OCI-LY3 (cell line): ENCODE results near the gene VPS50.

Experiments used
- H2AFZ ChIP-seq: fragments of 200-600, 300-600 bp; shearing (Covaris generic); 2 replicates; pipeline ENCODE4 v1.6.0; 2014; ENCODE audit warnings: antibody characterized with exemption, low read depth, low read length
- H3K27ac ChIP-seq: fragments of 200-600, 300-600 bp; sonication (generic); 2 replicates; pipeline ENCODE4 v1.5.1; 2014; ENCODE audit warnings: mild to moderate bottlenecking, low read length, moderate library complexity, mixed read lengths
- H3K27me3 ChIP-seq: fragments of 200-600, 300-600 bp; sonication (generic); 2 replicates; pipeline ENCODE4 v1.6.1; 2014; ENCODE audit warnings: low read depth, low read length, mixed read lengths
- H3K36me3 ChIP-seq: fragments of 200-600, 300-600 bp; sonication (generic); replicated peaks from 2 replicates; pipeline ENCODE3; 2014; ENCODE audit warnings: low read depth, low read length, mixed read lengths
- H3K4me1 ChIP-seq: fragments of 300-600, 200-600 bp; sonication (generic); 2 replicates; pipeline ENCODE4 v1.6.1; 2014; ENCODE audit warnings: low read length, mixed read lengths
- H3K4me2 ChIP-seq: fragments of 200-600, 300-600 bp; sonication (generic); 2 replicates; pipeline ENCODE4 v1.6.1; 2014; ENCODE audit warnings: low read length, mixed read lengths
- H3K4me3 ChIP-seq: fragments of 300-600, 200-600 bp; sonication (generic); 2 replicates; pipeline ENCODE4 v1.5.1; 2014; ENCODE audit warnings: antibody characterized with exemption, mild to moderate bottlenecking, low read length, moderate library complexity
- H3K79me2 ChIP-seq: fragments of 300-600, 200-600 bp; shearing (Covaris generic); 2 replicates; pipeline ENCODE4 v1.6.1; 2014; ENCODE audit warnings: mild to moderate bottlenecking, low read length, mixed read lengths
- H3K9ac ChIP-seq: fragments of 300-600, 200-600 bp; shearing (Covaris generic); 2 replicates; pipeline ENCODE4 v1.6.0; 2014; ENCODE audit warnings: mild to moderate bottlenecking, low read length, moderate library complexity
- H3K9me3 ChIP-seq: fragments of 200-600, 300-600 bp; shearing (Covaris generic); 2 replicates; pipeline ENCODE4 v1.6.1; 2014; ENCODE audit warnings: low read length, mixed read lengths; ENCODE audit not compliant: insufficient read depth
- H4K20me1 ChIP-seq: fragments of 200-600, 300-600 bp; sonication (generic); 2 replicates; pipeline ENCODE4 v1.6.1; 2016; ENCODE audit warnings: low read length, mixed read lengths; ENCODE audit not compliant: insufficient read depth
- CTCF ChIP-seq: fragments of 200-600, 300-600 bp; sonication (generic); IDR thresholded peaks from 2 replicates; pipeline ENCODE4 v1.5.1; 2014; ENCODE audit warnings: antibody characterized with exemption, low read length, low read depth
- EZH2phosphoT487 ChIP-seq: fragments of 200-600 bp; shearing (Covaris generic); IDR thresholded peaks from 2 replicates; pipeline ENCODE4 v1.6.1; 2018; ENCODE audit warnings: antibody characterized with exemption, mixed run types, low read depth

VPS50 gene

GRCh38 chr7:93310346-93310745 lies 78.2 kb downstream of the VPS50 start:
- no peak overlapping the region for H3K4me2 ChIP-seq
- H3K36me3 ChIP-seq = no peaks in the 10 kb centered on the region
- H3K27ac ChIP-seq = no peak overlapping the region
- H3K79me2 ChIP-seq = no peaks in the 10 kb centered on the region
- H4K20me1 ChIP-seq = no peaks in the 10 kb centered on the region
- TF ChIP-seq EZH2phosphoT487 = no peak
- no peak for TF ChIP-seq CTCF
- no peak overlapping the region for H2AFZ ChIP-seq
- no peaks in the 10 kb centered on the region for H3K27me3 ChIP-seq
- H3K4me1 ChIP-seq = no peaks in the 10 kb centered on the region
- H3K4me3 ChIP-seq = no peak overlapping the region
- H3K9me3 ChIP-seq = no peaks in the 10 kb centered on the region
- H3K9ac ChIP-seq = no peak overlapping the region

GRCh38 chr7:93314449-93314848 lies 82.3 kb downstream of the VPS50 start:
- H3K9me3 ChIP-seq = no peaks in the 10 kb centered on the region
- 0 out of 2 replicates have a peak, but pooled peaks cover 2% of the 10 kb centered on the region for H3K4me1 ChIP-seq
- no peak overlapping the region for H3K27ac ChIP-seq
- no peaks in the 10 kb centered on the region for H3K27me3 ChIP-seq
- no peak overlapping the region for H3K4me2 ChIP-seq
- H4K20me1 ChIP-seq = no peaks in the 10 kb centered on the region
- H3K36me3 ChIP-seq = no peaks in the 10 kb centered on the region
- H3K9ac ChIP-seq = no peak overlapping the region
- no peaks in the 10 kb centered on the region for H3K79me2 ChIP-seq
- H2AFZ ChIP-seq = no peak overlapping the region
- H3K4me3 ChIP-seq = no peak overlapping the region
- TF ChIP-seq EZH2phosphoT487 (no peak), CTCF (no peak)

- Histone ChIP-seq H3K4me3 (no peak overlapping the region), H3K4me2 (no peak overlapping the region), H4K20me1 (no peaks in the 10 kb centered on the region)
Measured at GRCh38 chr7:93315896-93316295, 83.7 kb downstream of the VPS50 start.

GRCh38 chr7:93316730-93317129 lies 84.6 kb downstream of the VPS50 start:
- H3K4me2 ChIP-seq = no peak overlapping the region
- H3K79me2 ChIP-seq = no peaks in the 10 kb centered on the region
- no peaks in the 10 kb centered on the region for H3K27me3 ChIP-seq
- H3K4me3 ChIP-seq = no peak overlapping the region
- no peaks in the 10 kb centered on the region for H3K36me3 ChIP-seq
- no peak overlapping the region for H3K27ac ChIP-seq
- no peaks in the 10 kb centered on the region for H3K9me3 ChIP-seq
- TF ChIP-seq EZH2phosphoT487 (no peak), CTCF (no peak)
- H3K4me1 ChIP-seq = 0 out of 2 replicates have a peak, but pooled peaks cover 2% of the 10 kb centered on the region
- no peak overlapping the region for H2AFZ ChIP-seq
- no peak overlapping the region for H3K9ac ChIP-seq
- no peaks in the 10 kb centered on the region for H4K20me1 ChIP-seq

More at GRCh38 chr7:93315896-93316295, 83.7 kb downstream of the VPS50 start:
- no peak for TF ChIP-seq CTCF
- TF ChIP-seq EZH2phosphoT487 = no peak
- Histone ChIP-seq H3K27me3 (no peaks in the 10 kb centered on the region), H3K9me3 (no peaks in the 10 kb centered on the region), H2AFZ (no peak overlapping the region), H3K4me1 (0 out of 2 replicates have a peak, but pooled peaks cover 2% of the 10 kb centered on the region), H3K27ac (no peak overlapping the region), H3K9ac (no peak overlapping the region), H3K79me2 (no peaks in the 10 kb centered on the region), H3K36me3 (no peaks in the 10 kb centered on the region)
